Neural cell (in vitro differentiated cells): ENCODE data around the gene MASP2. TPM values are rescaled to one million over a fixed set of nuclear protein-coding genes. Genes with fewer than 3 reads are reported as not detected.

Source experiments
- H2AFZ ChIP-seq: fragments of 200-600, 300-800 bp; sonication (generic), shearing (Covaris generic); 2 replicates; pipeline ENCODE4 v1.6.0; 2014; ENCODE audit warnings: low read depth, mild to moderate bottlenecking, antibody characterized with exemption, low read length, moderate library complexity
- H3F3A ChIP-seq: fragments of 200-600 bp; shearing (Covaris generic); 2 replicates; pipeline ENCODE4 v1.6.1; 2016; ENCODE audit warnings: mild to moderate bottlenecking, moderate library complexity, mixed read lengths, antibody characterized with exemption, low read length; ENCODE audit not compliant: insufficient read depth, poor library complexity, severe bottlenecking
- H3K27ac ChIP-seq: fragments of 200-600, 300-800 bp; sonication (generic), shearing (Covaris generic); 2 replicates; pipeline ENCODE4 v1.5.1; 2014; ENCODE audit warnings: mild to moderate bottlenecking, low read length, moderate library complexity
- H3K27me3 ChIP-seq: fragments of 300-800, 200-600 bp; sonication (generic), shearing (Covaris generic); 2 replicates; pipeline ENCODE4 v1.6.0; 2014; ENCODE audit warnings: mild to moderate bottlenecking, low read depth, low read length, moderate library complexity; ENCODE audit not compliant: insufficient read depth
- H3K36me3 ChIP-seq: fragments of 300-800, 200-600 bp; sonication (generic), shearing (Covaris generic); 2 replicates; pipeline ENCODE4 v1.5.1; 2014; ENCODE audit warnings: mild to moderate bottlenecking, antibody characterized with exemption, low read length, moderate library complexity; ENCODE audit not compliant: insufficient read depth
- H3K4me2 ChIP-seq: fragments of 300-800, 200-600 bp; sonication (generic), shearing (Covaris generic); 2 replicates; pipeline ENCODE4 v1.6.0; 2014; ENCODE audit warnings: mild to moderate bottlenecking, low read length
- H3K4me3 ChIP-seq: fragments of 300-800, 200-600 bp; sonication (generic), shearing (Covaris generic); 2 replicates; pipeline ENCODE4 v1.5.1; 2014; ENCODE audit warnings: mild to moderate bottlenecking, low read length, moderate library complexity
- H3K79me2 ChIP-seq: fragments of 200-600 bp; shearing (Covaris generic); replicated peaks from 2 replicates; pipeline ENCODE4 v1.6.0; 2014; ENCODE audit warnings: mild to moderate bottlenecking, low read length, moderate library complexity; ENCODE audit not compliant: insufficient read depth
- H3K9ac ChIP-seq: fragments of 300-800, 200-600 bp; sonication (generic), shearing (Covaris generic); 2 replicates; pipeline ENCODE4 v1.6.1; 2016; ENCODE audit warnings: mild to moderate bottlenecking, low read length, mixed read lengths
- H3K9me2 ChIP-seq: fragments of 200-600 bp; shearing (Covaris generic); 2 replicates; pipeline ENCODE4 v1.6.1; 2016; ENCODE audit warnings: mild to moderate bottlenecking, low read length, mixed read lengths; ENCODE audit not compliant: insufficient read depth
- H3K9me3 ChIP-seq: fragments of 200-600, 300-800 bp; sonication (generic), shearing (Covaris generic); 2 replicates; pipeline ENCODE4 v1.6.1; 2016; ENCODE audit warnings: mild to moderate bottlenecking, mixed run types, low read length, moderate library complexity, mixed read lengths
- H4K20me1 ChIP-seq: fragments of 200-600 bp; shearing (Covaris generic); 2 replicates; pipeline ENCODE4 v1.6.1; 2016; ENCODE audit warnings: mild to moderate bottlenecking, mixed run types; ENCODE audit not compliant: insufficient read depth
- EP300 ChIP-seq: fragments of 450-650 bp; conservative IDR thresholded peaks from 2 replicates; pipeline ENCODE4 v1.6.1; 2014; ENCODE audit warnings: antibody characterized with exemption, mild to moderate bottlenecking, moderate library complexity; ENCODE audit not compliant: poor library complexity, severe bottlenecking
- MXI1 ChIP-seq: fragments of 450-650 bp; conservative IDR thresholded peaks from 2 replicates; pipeline ENCODE4 v1.6.1; 2014; ENCODE audit warnings: antibody characterized with exemption, mild to moderate bottlenecking; ENCODE audit not compliant: poor library complexity, severe bottlenecking
- POLR2AphosphoS5 ChIP-seq: IDR thresholded peaks from 2 replicates; pipeline ENCODE4 v1.6.1; 2012
- RAD21 ChIP-seq: fragments of 450-650 bp; conservative IDR thresholded peaks from 2 replicates; pipeline ENCODE4 v1.6.1; 2014; ENCODE audit warnings: antibody characterized with exemption, mild to moderate bottlenecking, moderate library complexity
- SMC3 ChIP-seq: fragments of 450-650 bp; conservative IDR thresholded peaks from 2 replicates; pipeline ENCODE4 v1.6.1; 2014; ENCODE audit warnings: antibody characterized with exemption, mild to moderate bottlenecking, moderate library complexity; ENCODE audit not compliant: poor library complexity
- TAF1 ChIP-seq: IDR thresholded peaks from 2 replicates; pipeline ENCODE4 v1.6.1; 2012; ENCODE audit warnings: low read depth
- polyA plus RNA-seq: library from polyadenylated mRNA; depleted of rRNA; stranded (reverse); fragments of >200 nt; gene quantifications from 2 replicates; pipeline ENCODE4 v1.2.3, GENCODE V29; 2014
- TF ChIP-seq, protein P1 (sequence below): IDR thresholded peaks from 2 replicates; pipeline ENCODE4 v1.6.1; 2012; ENCODE audit warnings: borderline replicate concordance

MASP2 gene
- polyA plus RNA-seq, 1 donor from 2014 or later = not detected

DNA sequence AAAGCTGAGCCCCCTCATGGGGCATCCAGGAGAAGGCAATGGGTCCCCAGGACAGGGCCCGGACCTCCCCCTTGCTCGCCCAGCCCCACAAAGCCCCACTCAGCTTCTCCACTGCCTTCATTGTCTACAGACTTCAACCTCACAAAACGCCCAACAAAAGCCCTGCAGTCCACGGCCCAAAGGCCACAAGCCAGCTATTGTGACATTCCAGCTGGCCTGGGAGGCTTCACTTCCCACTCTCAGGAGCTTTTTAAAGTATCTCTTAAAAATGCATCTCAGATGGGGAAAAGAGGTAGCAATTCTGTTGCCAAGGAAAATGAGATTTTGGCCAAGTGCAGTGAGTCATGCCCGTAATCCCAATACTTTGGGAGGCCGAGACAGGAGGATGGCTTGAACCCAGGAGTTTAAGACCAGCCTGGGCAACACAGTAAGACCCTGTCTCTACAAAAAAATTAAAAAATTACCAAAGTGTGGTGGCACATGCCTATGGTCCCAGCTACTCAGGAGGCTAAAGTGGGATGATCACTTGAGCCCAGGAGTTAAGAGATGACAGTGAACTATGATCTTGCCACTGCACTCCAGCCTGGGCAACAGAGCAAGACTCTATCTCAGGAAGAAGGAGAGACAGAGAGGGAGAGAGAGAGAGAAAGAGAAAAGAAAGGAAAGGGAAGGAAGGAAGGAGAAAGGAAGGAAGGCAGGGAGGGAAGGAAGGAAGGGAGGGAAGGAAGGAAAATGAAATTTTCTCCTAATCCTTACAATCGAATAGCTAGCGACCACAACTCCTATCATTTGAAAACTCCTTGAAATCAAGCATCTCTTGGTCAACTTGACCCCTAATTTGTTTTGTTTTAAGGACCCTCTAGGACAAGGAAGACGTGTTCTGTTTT lies 66.0 kb downstream of the MASP2 start (continued):
- no peak for TF ChIP-seq TAF1

GRCh38 chr1:10980094-10980577 lies 66.9 kb downstream of the MASP2 start:
- no peak overlapping the region for H3K9ac ChIP-seq
- H3K36me3 ChIP-seq = no peaks in the 10 kb centered on the region
- H3K27ac ChIP-seq = no peak overlapping the region
- no peak overlapping the region for H2AFZ ChIP-seq
- no peaks in the 10 kb centered on the region for H4K20me1 ChIP-seq
- H3K9me2 ChIP-seq = no peaks in the 10 kb centered on the region
- no peaks in the 10 kb centered on the region for H3K9me3 ChIP-seq
- TF ChIP-seq SMC3 (no peak), RAD21 (no peak), TAF1 (no peak), EP300 (no peak)
- no peak overlapping the region for H3K4me2 ChIP-seq
- H3K79me2 ChIP-seq = no peaks in the 10 kb centered on the region
- no peaks in the 10 kb centered on the region for H3K27me3 ChIP-seq
- H3K4me3 ChIP-seq = no peak overlapping the region
- no peaks in the 10 kb centered on the region for H3F3A ChIP-seq

DNA sequence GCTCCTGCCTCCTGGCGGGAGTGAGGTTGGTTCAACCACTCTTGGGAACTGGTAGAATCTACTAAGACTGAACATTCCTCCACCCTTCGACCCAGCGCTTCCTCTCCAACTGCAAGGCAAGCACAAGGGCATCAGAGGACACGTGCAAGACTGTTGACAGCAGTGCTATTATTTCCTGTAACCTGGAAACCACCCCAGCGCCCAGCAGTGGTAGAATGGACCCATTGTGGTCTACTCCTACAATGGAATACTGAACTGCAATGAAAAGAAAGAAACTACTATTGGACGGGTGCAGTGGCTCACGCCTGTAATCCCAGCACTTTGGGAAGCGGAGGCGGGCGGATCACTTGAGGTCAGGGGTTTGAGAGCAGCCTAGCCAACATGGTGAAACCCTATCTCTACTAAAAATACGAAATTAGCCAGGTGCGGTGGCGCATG lies 67.5 kb downstream of the MASP2 start:
- Histone ChIP-seq H2AFZ (no peak overlapping the region), H3K27me3 (no peaks in the 10 kb centered on the region), H4K20me1 (no peaks in the 10 kb centered on the region), H3K4me2 (no peak overlapping the region), H3F3A (no peaks in the 10 kb centered on the region), H3K79me2 (no peaks in the 10 kb centered on the region), H3K9ac (no peak overlapping the region), H3K4me3 (no peak overlapping the region), H3K9me3 (no peaks in the 10 kb centered on the region), H3K36me3 (no peaks in the 10 kb centered on the region), H3K9me2 (no peaks in the 10 kb centered on the region), H3K27ac (no peak overlapping the region)
- TF ChIP-seq SMC3 (no peak), MXI1 (no peak)
- TF ChIP-seq, protein P1, sequence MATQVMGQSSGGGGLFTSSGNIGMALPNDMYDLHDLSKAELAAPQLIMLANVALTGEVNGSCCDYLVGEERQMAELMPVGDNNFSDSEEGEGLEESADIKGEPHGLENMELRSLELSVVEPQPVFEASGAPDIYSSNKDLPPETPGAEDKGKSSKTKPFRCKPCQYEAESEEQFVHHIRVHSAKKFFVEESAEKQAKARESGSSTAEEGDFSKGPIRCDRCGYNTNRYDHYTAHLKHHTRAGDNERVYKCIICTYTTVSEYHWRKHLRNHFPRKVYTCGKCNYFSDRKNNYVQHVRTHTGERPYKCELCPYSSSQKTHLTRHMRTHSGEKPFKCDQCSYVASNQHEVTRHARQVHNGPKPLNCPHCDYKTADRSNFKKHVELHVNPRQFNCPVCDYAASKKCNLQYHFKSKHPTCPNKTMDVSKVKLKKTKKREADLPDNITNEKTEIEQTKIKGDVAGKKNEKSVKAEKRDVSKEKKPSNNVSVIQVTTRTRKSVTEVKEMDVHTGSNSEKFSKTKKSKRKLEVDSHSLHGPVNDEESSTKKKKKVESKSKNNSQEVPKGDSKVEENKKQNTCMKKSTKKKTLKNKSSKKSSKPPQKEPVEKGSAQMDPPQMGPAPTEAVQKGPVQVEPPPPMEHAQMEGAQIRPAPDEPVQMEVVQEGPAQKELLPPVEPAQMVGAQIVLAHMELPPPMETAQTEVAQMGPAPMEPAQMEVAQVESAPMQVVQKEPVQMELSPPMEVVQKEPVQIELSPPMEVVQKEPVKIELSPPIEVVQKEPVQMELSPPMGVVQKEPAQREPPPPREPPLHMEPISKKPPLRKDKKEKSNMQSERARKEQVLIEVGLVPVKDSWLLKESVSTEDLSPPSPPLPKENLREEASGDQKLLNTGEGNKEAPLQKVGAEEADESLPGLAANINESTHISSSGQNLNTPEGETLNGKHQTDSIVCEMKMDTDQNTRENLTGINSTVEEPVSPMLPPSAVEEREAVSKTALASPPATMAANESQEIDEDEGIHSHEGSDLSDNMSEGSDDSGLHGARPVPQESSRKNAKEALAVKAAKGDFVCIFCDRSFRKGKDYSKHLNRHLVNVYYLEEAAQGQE = no peak

DNA sequence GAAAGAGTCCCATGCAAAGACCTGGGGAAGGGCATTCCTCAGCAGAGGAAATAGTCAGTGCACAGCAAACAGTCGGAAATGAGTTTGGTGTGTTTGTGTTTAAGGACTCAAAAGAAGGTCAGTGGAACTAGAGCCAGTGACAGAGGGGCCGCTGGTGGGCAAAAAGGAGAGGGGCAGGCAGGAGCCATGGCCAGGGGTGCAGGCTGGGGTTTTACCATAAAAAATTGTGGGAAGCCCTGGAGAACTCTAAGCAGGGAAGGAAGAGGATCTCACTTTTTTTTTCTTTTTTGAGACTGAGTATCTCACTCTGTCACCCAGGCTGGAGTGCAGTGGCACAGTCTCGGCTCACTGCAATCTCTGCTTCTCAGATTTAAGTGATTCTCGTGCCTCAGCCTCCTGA lies 68.3 kb downstream of the MASP2 start:
- Histone ChIP-seq H3K4me2 (no peak overlapping the region), H3K79me2 (no peaks in the 10 kb centered on the region), H3K9ac (no peak overlapping the region), H4K20me1 (no peaks in the 10 kb centered on the region), H3K27me3 (no peaks in the 10 kb centered on the region), H3F3A (no peaks in the 10 kb centered on the region), H3K9me2 (no peaks in the 10 kb centered on the region), H3K4me3 (no peak overlapping the region), H2AFZ (no peak overlapping the region), H3K27ac (no peak overlapping the region), H3K36me3 (no peaks in the 10 kb centered on the region), H3K9me3 (no peaks in the 10 kb centered on the region)
- TF ChIP-seq EP300 (no peak), MXI1 (no peak), RAD21 (no peak), POLR2AphosphoS5 (no peak), SMC3 (no peak)
- TF ChIP-seq, protein P1 = no peak
